Kidney capillary endothelial cell (primary cell): ENCODE data around the gene PPT1.

Source experiments
- DNase-seq: peaks from one replicate; pipeline ENCODE4 v3.0.0-alpha.2; 2018; ENCODE audit warnings: low spot score

Gene PPT1

DNA sequence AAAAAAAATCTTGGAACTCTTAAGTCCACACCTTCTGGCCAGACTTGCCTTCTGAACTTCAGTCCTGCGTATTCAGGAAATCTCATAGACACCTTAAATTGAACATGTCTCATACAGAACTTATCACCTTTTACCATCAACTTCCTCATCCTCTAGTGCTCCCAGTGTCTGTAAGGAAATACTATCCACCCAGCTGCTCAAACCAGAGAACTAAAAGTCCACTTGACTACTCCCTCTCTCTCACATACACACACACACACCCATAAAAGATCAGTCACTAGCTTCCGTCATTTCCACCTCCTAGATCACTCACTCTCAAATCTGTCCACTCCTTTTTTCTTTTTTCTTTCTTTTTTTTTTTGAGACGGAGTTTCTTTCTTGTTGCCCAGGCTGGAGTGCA lies 67.4 kb downstream of the PPT1 start:
- DNase-seq: no peak

DNA sequence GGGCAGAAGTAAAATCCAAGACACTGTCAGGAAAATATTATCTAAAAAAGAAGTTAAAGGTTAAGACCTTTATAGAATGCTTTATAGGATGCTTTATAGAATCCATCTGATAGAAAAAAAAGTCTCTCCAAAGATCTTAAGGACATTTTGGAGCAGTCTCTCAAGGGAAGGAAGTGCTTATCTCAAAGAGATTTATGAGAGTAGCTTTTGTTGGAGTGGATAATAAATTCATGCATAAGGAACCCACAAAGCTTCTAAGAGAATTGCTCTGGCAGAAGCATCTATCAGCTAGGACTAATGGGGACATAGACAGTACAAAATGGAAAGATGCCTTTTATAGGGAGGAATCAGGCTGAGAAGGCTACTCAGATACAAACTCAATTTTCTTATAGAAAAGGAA lies 69.4 kb downstream of the PPT1 start:
- no peak for DNase-seq

DNA sequence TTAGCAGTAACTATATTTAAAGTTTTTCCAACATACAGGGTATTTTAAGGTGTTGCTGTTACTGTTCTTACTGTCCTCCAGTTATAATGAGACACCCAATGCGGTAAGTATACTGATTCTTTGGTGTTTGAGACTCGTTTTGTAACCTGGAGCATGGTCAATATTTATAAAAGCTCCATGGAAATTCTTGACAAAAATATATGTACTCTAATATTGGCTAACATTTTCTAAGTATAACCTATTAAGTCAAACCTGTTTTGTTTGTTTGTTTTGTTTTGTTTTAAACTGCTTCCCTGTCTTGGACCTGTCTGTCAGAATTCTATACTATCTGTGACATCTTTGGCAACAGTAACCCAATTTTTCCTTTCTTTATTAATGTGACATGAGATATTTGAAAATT lies 72.4 kb downstream of the PPT1 start:
- no peak for DNase-seq

DNA sequence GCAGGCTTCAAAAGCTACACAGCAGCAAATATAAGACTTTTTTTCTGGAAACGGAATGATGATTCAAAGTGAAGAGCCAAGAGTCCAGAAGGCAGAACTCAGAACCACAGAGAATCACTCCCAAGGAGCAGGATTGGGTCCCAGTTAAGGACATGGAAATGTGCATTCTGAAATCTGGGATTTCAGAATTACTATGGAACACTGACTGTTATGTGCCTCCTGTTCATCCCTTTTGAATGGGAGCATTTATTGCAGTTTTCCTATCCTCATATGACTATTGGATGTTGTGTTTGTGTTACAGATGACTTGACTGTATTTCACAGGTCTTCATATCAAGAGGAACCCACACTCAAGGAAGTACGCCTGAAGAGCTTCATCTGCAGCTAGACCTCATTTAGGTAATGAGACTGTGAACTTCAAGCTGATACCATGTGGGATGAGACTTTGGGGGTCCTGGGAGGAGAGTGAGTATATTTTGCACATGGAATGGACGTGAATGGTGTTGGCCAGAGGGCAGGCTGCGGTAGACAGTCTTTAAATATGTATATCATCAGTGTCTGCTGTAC lies 73.6 kb downstream of the PPT1 start:
- no peak for DNase-seq
